ENCODE data around the gene TMED1.

DNA sequence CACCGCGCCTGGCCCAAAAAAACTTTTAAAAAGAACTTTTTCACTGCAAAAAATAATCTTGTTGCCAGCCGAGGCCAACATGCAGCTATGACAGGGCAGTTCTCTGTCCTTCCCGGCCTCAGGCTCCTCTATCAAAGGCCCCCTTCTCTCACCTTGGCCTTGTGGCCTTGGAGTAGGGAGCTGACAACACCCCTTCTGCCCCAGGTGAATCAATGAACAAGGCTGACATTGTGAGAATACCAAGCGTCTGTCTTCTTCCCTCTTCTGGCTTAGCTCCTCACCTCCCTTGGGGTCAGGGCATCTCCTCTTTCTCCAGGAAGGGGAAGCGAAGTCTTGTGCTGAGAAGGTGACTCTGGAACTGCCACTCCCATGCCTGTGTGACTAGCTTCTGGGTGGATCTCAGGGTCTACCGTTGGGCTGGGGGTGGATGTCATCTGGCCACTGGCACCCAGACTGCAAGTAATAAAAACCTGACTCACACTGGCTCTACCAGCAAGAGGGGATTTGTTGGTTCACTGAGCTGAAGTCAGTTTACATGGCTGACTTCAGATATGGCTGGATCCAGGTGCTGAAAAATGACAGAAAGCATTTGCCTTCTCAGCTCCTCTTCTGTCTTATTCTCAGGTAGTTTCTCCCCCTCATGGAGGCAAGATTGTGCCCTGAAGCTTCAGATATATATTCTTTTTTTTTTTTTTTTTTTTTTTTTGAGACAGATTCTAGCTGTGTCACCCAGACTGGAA, 18.5 kb upstream of the TMED1 start:
- TF ChIP-seq, protein P1, sequence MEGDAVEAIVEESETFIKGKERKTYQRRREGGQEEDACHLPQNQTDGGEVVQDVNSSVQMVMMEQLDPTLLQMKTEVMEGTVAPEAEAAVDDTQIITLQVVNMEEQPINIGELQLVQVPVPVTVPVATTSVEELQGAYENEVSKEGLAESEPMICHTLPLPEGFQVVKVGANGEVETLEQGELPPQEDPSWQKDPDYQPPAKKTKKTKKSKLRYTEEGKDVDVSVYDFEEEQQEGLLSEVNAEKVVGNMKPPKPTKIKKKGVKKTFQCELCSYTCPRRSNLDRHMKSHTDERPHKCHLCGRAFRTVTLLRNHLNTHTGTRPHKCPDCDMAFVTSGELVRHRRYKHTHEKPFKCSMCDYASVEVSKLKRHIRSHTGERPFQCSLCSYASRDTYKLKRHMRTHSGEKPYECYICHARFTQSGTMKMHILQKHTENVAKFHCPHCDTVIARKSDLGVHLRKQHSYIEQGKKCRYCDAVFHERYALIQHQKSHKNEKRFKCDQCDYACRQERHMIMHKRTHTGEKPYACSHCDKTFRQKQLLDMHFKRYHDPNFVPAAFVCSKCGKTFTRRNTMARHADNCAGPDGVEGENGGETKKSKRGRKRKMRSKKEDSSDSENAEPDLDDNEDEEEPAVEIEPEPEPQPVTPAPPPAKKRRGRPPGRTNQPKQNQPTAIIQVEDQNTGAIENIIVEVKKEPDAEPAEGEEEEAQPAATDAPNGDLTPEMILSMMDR (IDR thresholded peaks at IDR 0.05; ENCODE audit: low read depth, low read length, poor library complexity, severe bottlenecking) = no peak
- TF ChIP-seq EZH2phosphoT487 (IDR thresholded peaks at IDR 0.05; ENCODE audit: borderline replicate concordance, low read length) = no peak
